ENCODE measurements around the gene TRPM5.

TRPM5 gene

DNA sequence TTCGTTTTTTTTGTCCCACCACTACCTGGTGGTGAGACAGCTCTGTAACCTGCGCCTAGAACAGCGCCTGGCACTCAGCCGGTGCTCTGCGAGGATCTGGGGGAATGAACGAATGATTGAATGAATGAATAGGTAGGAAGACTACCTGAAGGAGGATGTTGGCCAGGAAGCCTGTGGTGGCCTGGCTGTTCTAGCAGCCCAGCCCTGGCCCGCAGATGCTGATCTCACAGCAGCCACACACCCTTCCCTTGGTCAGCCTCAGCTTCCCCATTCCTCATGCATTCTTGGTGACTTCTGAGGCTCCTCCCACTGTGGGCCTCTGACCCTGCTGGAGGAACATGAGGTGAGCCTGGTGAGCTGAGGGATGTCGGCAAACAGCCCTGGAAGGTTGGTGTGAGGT is 3.7 kb downstream of the TRPM5 start:
- TF ChIP-seq, protein P1, sequence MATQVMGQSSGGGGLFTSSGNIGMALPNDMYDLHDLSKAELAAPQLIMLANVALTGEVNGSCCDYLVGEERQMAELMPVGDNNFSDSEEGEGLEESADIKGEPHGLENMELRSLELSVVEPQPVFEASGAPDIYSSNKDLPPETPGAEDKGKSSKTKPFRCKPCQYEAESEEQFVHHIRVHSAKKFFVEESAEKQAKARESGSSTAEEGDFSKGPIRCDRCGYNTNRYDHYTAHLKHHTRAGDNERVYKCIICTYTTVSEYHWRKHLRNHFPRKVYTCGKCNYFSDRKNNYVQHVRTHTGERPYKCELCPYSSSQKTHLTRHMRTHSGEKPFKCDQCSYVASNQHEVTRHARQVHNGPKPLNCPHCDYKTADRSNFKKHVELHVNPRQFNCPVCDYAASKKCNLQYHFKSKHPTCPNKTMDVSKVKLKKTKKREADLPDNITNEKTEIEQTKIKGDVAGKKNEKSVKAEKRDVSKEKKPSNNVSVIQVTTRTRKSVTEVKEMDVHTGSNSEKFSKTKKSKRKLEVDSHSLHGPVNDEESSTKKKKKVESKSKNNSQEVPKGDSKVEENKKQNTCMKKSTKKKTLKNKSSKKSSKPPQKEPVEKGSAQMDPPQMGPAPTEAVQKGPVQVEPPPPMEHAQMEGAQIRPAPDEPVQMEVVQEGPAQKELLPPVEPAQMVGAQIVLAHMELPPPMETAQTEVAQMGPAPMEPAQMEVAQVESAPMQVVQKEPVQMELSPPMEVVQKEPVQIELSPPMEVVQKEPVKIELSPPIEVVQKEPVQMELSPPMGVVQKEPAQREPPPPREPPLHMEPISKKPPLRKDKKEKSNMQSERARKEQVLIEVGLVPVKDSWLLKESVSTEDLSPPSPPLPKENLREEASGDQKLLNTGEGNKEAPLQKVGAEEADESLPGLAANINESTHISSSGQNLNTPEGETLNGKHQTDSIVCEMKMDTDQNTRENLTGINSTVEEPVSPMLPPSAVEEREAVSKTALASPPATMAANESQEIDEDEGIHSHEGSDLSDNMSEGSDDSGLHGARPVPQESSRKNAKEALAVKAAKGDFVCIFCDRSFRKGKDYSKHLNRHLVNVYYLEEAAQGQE (IDR thresholded peaks at IDR 0.05; ENCODE audit: insufficient replicate concordance, low read depth), result no peak
- TF ChIP-seq POLR2AphosphoS5 (IDR thresholded peaks at IDR 0.05; ENCODE audit: low read depth) (no peak), GABPA (IDR thresholded peaks at IDR 0.05; ENCODE audit: low read depth) (no peak), SPI1 (IDR thresholded peaks at IDR 0.05; ENCODE audit: borderline replicate concordance, low read depth) (no peak)
- TF ChIP-seq, protein P2, sequence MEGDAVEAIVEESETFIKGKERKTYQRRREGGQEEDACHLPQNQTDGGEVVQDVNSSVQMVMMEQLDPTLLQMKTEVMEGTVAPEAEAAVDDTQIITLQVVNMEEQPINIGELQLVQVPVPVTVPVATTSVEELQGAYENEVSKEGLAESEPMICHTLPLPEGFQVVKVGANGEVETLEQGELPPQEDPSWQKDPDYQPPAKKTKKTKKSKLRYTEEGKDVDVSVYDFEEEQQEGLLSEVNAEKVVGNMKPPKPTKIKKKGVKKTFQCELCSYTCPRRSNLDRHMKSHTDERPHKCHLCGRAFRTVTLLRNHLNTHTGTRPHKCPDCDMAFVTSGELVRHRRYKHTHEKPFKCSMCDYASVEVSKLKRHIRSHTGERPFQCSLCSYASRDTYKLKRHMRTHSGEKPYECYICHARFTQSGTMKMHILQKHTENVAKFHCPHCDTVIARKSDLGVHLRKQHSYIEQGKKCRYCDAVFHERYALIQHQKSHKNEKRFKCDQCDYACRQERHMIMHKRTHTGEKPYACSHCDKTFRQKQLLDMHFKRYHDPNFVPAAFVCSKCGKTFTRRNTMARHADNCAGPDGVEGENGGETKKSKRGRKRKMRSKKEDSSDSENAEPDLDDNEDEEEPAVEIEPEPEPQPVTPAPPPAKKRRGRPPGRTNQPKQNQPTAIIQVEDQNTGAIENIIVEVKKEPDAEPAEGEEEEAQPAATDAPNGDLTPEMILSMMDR (IDR thresholded peaks at IDR 0.05; ENCODE audit: insufficient read depth, low read length), result no peak
- Histone ChIP-seq H3K27ac (replicated peaks) (no peak overlapping the region), H3K27me3 (ENCODE audit: insufficient read depth, poor library complexity, severe bottlenecking) (peaks cover 21% of the 10 kb centered on the region), H3K4me3 (replicated peaks; ENCODE audit: insufficient read depth, low read length) (no peak overlapping the region)
- DNase-seq (ENCODE audit: low read depth in 1 of 2, low spot score in 1 of 2), result peak in 1 of 2 experiments; percentile 41

DNA sequence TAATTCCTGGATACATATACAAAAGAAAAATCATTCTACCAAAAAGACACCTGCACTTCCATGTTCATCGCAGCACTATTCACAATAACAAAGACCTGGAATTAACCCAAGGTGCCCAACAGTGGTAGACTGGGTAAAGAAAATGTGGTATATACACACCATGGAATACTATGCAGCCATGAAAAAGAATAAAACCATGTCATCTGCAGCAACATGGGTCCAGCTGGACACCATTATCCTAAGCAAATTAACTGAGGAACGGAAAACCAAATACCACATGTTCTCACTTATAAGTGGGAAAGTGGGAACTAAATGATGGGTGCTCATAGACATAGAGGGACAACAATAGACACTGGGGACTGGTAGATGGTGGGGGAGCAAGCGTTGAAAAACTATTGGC is 4.5 kb downstream of the TRPM5 start:
- Histone ChIP-seq H3K27me3 (ENCODE audit: insufficient read depth, poor library complexity, severe bottlenecking) (peaks cover 16% of the 10 kb centered on the region), H3K4me3 (replicated peaks; ENCODE audit: insufficient read depth, low read length) (no peak overlapping the region), H3K27ac (replicated peaks) (no peak overlapping the region)
- no peak for DNase-seq (ENCODE audit: low read depth in 1 of 2, low spot score in 1 of 2)
- no peak for TF ChIP-seq GABPA (IDR thresholded peaks at IDR 0.05; ENCODE audit: low read depth)
- TF ChIP-seq, protein P1 (IDR thresholded peaks at IDR 0.05; ENCODE audit: insufficient replicate concordance, low read depth), result no peak
- no peak for TF ChIP-seq POLR2AphosphoS5 (IDR thresholded peaks at IDR 0.05; ENCODE audit: low read depth)
- TF ChIP-seq, protein P2 (IDR thresholded peaks at IDR 0.05; ENCODE audit: insufficient read depth, low read length), result no peak
- TF ChIP-seq SPI1 (IDR thresholded peaks at IDR 0.05; ENCODE audit: borderline replicate concordance, low read depth), result no peak

DNA sequence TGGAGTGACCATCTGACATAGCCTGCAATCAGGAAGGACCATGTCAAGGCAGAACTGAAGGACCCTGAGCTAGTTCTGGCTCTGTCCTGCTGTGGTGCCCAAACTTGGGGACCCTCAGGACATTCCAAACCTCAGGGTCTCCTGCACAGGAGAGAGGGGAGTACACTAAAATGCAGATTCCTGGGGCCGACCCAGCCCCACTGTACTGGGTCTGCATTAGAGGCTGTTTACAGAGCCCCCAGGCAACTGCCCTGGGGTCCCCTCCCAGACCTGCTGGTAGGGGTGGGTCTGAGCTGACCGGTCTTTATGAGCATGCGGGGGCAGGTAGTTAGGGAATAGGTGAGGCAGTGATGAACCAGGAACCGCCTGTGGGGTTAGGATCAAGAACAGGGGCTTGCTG is 6.8 kb downstream of the TRPM5 start:
- no peak for TF ChIP-seq POLR2AphosphoS5 (IDR thresholded peaks at IDR 0.05; ENCODE audit: low read depth)
- TF ChIP-seq, protein P2 (IDR thresholded peaks at IDR 0.05; ENCODE audit: insufficient read depth, low read length), result no peak
- TF ChIP-seq, protein P1 (IDR thresholded peaks at IDR 0.05; ENCODE audit: insufficient replicate concordance, low read depth), result no peak
- no peak for TF ChIP-seq SPI1 (IDR thresholded peaks at IDR 0.05; ENCODE audit: borderline replicate concordance, low read depth)
- TF ChIP-seq GABPA (IDR thresholded peaks at IDR 0.05; ENCODE audit: low read depth), result no peak
- no peaks in the 10 kb centered on the region for H3K27me3 ChIP-seq (ENCODE audit: insufficient read depth, poor library complexity, severe bottlenecking)
- DNase-seq (ENCODE audit: low read depth in 1 of 2, low spot score in 1 of 2), result no peak
- no peak overlapping the region for H3K27ac ChIP-seq (replicated peaks)
- H3K4me3 ChIP-seq (replicated peaks; ENCODE audit: insufficient read depth, low read length), result no peak overlapping the region

Measured in HL-60 (cell line).